Neuronal stem cell (in vitro differentiated cells): ENCODE measurements around the gene FBXO44.

Source experiments
- DNase-seq: peaks from one replicate; pipeline ENCODE4 v3.0.0-alpha.2; 2013; ENCODE audit warnings: low spot score
- H2AFZ ChIP-seq: one replicate; pipeline ENCODE4 v1.6.1; 2013; ENCODE audit warnings: mild to moderate bottlenecking, low read length, inconsistent platforms
- H2AK5ac ChIP-seq: 2 replicates; pipeline ENCODE4 v1.6.1; 2013; ENCODE audit warnings: low read depth, mild to moderate bottlenecking, inconsistent platforms, low read length, moderate library complexity, mixed read lengths
- H2BK120ac ChIP-seq: 2 replicates; pipeline ENCODE4 v1.6.1; 2013; ENCODE audit warnings: low read depth, mild to moderate bottlenecking, inconsistent platforms, low read length, moderate library complexity, mixed read lengths
- H2BK12ac ChIP-seq: one replicate; pipeline ENCODE4 v1.6.1; 2013; ENCODE audit warnings: low read length, inconsistent platforms
- H2BK15ac ChIP-seq: 2 replicates; pipeline ENCODE4 v1.6.1; 2013; ENCODE audit warnings: mild to moderate bottlenecking, low read length, inconsistent platforms, mixed read lengths
- H2BK5ac ChIP-seq: one replicate; pipeline ENCODE4 v1.6.1; 2013; ENCODE audit warnings: inconsistent platforms, mild to moderate bottlenecking, low read length, moderate library complexity
- H3K14ac ChIP-seq: one replicate; pipeline ENCODE4 v1.6.1; 2013; ENCODE audit warnings: low read length, inconsistent platforms
- H3K18ac ChIP-seq: 2 replicates; pipeline ENCODE4 v1.6.1; 2013; ENCODE audit warnings: low read length, inconsistent platforms
- H3K23ac ChIP-seq: 2 replicates; pipeline ENCODE4 v1.6.1; 2013; ENCODE audit warnings: low read depth, mild to moderate bottlenecking, mixed read lengths, low read length, inconsistent platforms; ENCODE audit not compliant: poor library complexity
- H3K27ac ChIP-seq: replicated peaks from 3 replicates; pipeline ENCODE4 v1.5.1; 2013; ENCODE audit warnings: low read length, inconsistent platforms
- H3K27me3 ChIP-seq, 3 experiments: 2 replicates each; pipeline ENCODE4 v1.6.1; 2013; ENCODE audit warnings: low read length in 3 of 3, mild to moderate bottlenecking in 2 of 3, inconsistent platforms in 1 of 3, low read depth in 1 of 3, mixed read lengths in 1 of 3, moderate library complexity in 1 of 3; ENCODE audit not compliant: control insufficient read depth in 3 of 3, insufficient read depth in 3 of 3
- H3K36me3 ChIP-seq, 2 donors: replicated peaks in 1 of 2; 2 replicates each; pipeline ENCODE4 v1.6.1; 2013; ENCODE audit warnings: low read length in 2 of 2; ENCODE audit not compliant: control insufficient read depth in 2 of 2, insufficient read depth in 2 of 2
- H3K4ac ChIP-seq: 2 replicates; pipeline ENCODE4 v1.6.1; 2013; ENCODE audit warnings: inconsistent platforms, mild to moderate bottlenecking, low read length, moderate library complexity
- H3K4me1 ChIP-seq, 2 donors: 1 replicate in 1 of 2; 2 replicates in 1 of 2; pipeline ENCODE4 v1.6.1; 2013; ENCODE audit warnings: low read length in 2 of 2, low read depth in 1 of 2; ENCODE audit not compliant: control insufficient read depth in 2 of 2, insufficient read depth in 1 of 2
- H3K4me2 ChIP-seq: one replicate; pipeline ENCODE4 v1.6.1; 2013; ENCODE audit warnings: mild to moderate bottlenecking, low read length, inconsistent platforms; ENCODE audit not compliant: insufficient read depth, poor library complexity, severe bottlenecking
- H3K4me3 ChIP-seq, 2 donors: 2 replicates each; pipeline ENCODE4 v1.5.1; 2013; ENCODE audit warnings: low read length in 2 of 2, mild to moderate bottlenecking in 2 of 2, inconsistent platforms in 1 of 2, moderate library complexity in 1 of 2
- H3K79me1 ChIP-seq: one replicate; pipeline ENCODE4 v1.6.1; 2013; ENCODE audit warnings: low read depth, mild to moderate bottlenecking, inconsistent platforms, low read length, moderate library complexity
- H3K9ac ChIP-seq: one replicate; pipeline ENCODE4 v1.6.1; 2013; ENCODE audit warnings: mild to moderate bottlenecking, low read depth, low read length, inconsistent platforms; ENCODE audit not compliant: poor library complexity
- H3K9me3 ChIP-seq, 2 donors: replicated peaks in 1 of 2; 2 replicates each; pipeline versions ENCODE3 to v1.6.1; 2013; ENCODE audit warnings: low read length in 2 of 2, mild to moderate bottlenecking in 2 of 2, inconsistent platforms in 1 of 2, low read depth in 1 of 2, mixed read lengths in 1 of 2, moderate library complexity in 1 of 2; ENCODE audit not compliant: control insufficient read depth in 2 of 2, insufficient read depth in 1 of 2
- H4K8ac ChIP-seq: one replicate; pipeline ENCODE4 v1.6.1; 2013; ENCODE audit warnings: low read depth, mild to moderate bottlenecking, inconsistent platforms, low read length, moderate library complexity
- H4K91ac ChIP-seq: one replicate; pipeline ENCODE4 v1.6.1; 2013; ENCODE audit warnings: low read length, low read depth, mild to moderate bottlenecking, inconsistent platforms; ENCODE audit not compliant: poor library complexity
- WGBS, 2 donors: extraction: QIAGEN DNeasy Blood & Tissue Kit; methylation state at CpG; one replicate each; pipeline ENCODE4 v1.1.7; 2013; ENCODE audit warnings: missing lambda C conversion rate in 2 of 2, mixed read lengths in 1 of 2; ENCODE audit not compliant: insufficient read length in 2 of 2, insufficient replicate concordance in 1 of 2; ENCODE audit errors: extremely low coverage in 2 of 2; 5-methylcytosine and 5-hydroxymethylcytosine counted together

FBXO44 gene

DNA sequence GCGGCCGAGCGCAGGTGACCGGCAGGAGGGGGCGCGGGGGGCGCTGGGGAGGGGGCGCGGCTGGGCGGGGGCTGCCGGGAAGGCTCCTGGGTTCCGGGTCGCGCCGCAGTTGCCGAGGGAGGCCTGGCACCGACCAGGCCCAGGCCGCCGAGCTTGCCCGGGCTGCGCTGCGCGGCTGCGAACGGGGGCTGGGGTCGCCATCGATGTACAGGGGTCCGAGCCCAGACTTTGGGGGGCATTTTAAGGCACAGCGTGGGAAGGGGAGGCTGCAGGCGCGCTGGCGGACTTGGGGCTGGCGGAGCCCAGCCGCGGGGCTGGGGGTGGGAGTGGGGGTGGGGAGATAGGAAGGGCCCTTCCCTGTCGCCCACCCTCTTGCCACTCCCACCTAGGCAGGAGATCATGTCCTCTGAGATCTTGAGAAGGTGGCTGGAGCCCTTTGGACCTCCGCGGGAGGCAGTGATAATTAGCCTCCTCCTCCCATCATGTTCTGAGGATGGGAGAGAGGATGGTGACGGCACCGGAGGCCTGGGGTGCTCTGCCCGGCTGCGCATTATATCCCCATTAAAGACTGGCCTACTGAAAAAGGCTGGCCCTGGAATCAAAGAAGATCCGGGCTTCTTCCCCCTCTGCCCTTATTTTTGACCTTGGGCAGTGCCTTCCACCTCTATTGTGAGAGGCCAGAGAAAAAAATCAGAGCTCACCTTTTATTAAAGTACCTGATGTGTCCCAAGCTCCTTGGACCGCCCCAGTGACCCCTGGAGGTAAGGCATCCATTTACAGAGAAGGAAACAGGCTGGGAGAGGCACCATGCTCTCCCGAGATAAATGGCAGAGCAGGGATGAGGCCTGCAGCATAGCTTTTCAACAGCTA, 497 bp downstream of the FBXO44 start:
- peaks cover 4 to 43% (median 30%) of the 10 kb centered on the region in 3 experiments for H3K27me3 ChIP-seq
- H3K4me2 ChIP-seq, result peak overlapping the region; percentile 94
- H2BK5ac ChIP-seq, result no peak overlapping the region
- H2AK5ac ChIP-seq, result no peak overlapping the region
- no peak overlapping the region for H4K8ac ChIP-seq
- peak overlapping the region; percentile 16 for H3K9ac ChIP-seq
- peaks cover 5 to 16% of the 10 kb centered on the region in 2 donors for H3K36me3 ChIP-seq
- no peaks in the 10 kb centered on the region for H3K9me3 ChIP-seq
- DNase-seq, result no peak
- no CpG with 5 or more reads among the region's 45 CpGs for WGBS, 2 donors
- peak overlapping the region; percentile 44 for H3K14ac ChIP-seq
- H2AFZ ChIP-seq, result peak overlapping the region; percentile 75
- no peak overlapping the region for H4K91ac ChIP-seq
- no peak overlapping the region for H2BK12ac ChIP-seq
- peak overlapping the region; percentile 74 to 87 for H3K4me3 ChIP-seq
- H3K18ac ChIP-seq, result peak overlapping the region; percentile 92
- no peak overlapping the region for H3K27ac ChIP-seq
- H3K4ac ChIP-seq, result no peak overlapping the region
- H2BK15ac ChIP-seq, result peak overlapping the region; percentile 73
- no peak overlapping the region for H2BK120ac ChIP-seq
- H3K23ac ChIP-seq, result no peak overlapping the region
- H3K79me1 ChIP-seq, result no peaks in the 10 kb centered on the region
- H3K4me1 ChIP-seq, result peaks cover 7 to 16% of the 10 kb centered on the region in 2 donors

- H3K18ac ChIP-seq, result no peak overlapping the region
- H2BK120ac ChIP-seq, result no peak overlapping the region
- no peak overlapping the region for H3K23ac ChIP-seq
- peaks cover 2% of the 10 kb centered on the region for H3K79me1 ChIP-seq
- H2BK5ac ChIP-seq, result no peak overlapping the region
- H3K4me1 ChIP-seq, result peaks cover 7 to 11% of the 10 kb centered on the region in 2 donors
- no peak overlapping the region for H2AK5ac ChIP-seq
- peaks cover 10 to 28% of the 10 kb centered on the region in 2 donors for H3K36me3 ChIP-seq
- H3K14ac ChIP-seq, result no peak overlapping the region
- H3K27ac ChIP-seq, result no peak overlapping the region
- no peak overlapping the region for H3K9ac ChIP-seq
- no peak overlapping the region for H3K4ac ChIP-seq
- H3K4me2 ChIP-seq, result no peak overlapping the region
- no peak overlapping the region for H2AFZ ChIP-seq
- H3K27me3 ChIP-seq, result peaks cover 2 to 18% (median 11%) of the 10 kb centered on the region in 3 experiments
- H3K9me3 ChIP-seq, result no peaks in the 10 kb centered on the region
- no peak overlapping the region for H2BK15ac ChIP-seq
- H4K91ac ChIP-seq, result no peak overlapping the region
- no peak overlapping the region for H3K4me3 ChIP-seq
- no peak overlapping the region for H2BK12ac ChIP-seq
- no peak overlapping the region for H4K8ac ChIP-seq
- WGBS, 2 donors, result no CpG with 5 or more reads among the region's 6 CpGs
- no peak for DNase-seq
Observed at GRCh38 chr1:11657654-11658053, 3.0 kb downstream of the FBXO44 start.

- H2BK15ac ChIP-seq, result no peak overlapping the region
- no peak overlapping the region for H2BK120ac ChIP-seq
- H3K36me3 ChIP-seq, result peaks cover 12 to 28% of the 10 kb centered on the region in 2 donors
- H3K27me3 ChIP-seq, result peaks cover 2 to 11% (median 10%) of the 10 kb centered on the region in 3 experiments
- H3K4me3 ChIP-seq, result peak overlapping the region in 1 of 2 donors; percentile 56
- no peak overlapping the region for H3K4me2 ChIP-seq
- no peak overlapping the region for H2BK12ac ChIP-seq
- no peak overlapping the region for H3K14ac ChIP-seq
- H3K79me1 ChIP-seq, result peaks cover 2% of the 10 kb centered on the region
- no peak overlapping the region for H3K9ac ChIP-seq
- H4K8ac ChIP-seq, result no peak overlapping the region
- H2AK5ac ChIP-seq, result no peak overlapping the region
- H3K23ac ChIP-seq, result no peak overlapping the region
- H4K91ac ChIP-seq, result no peak overlapping the region
- no peak overlapping the region for H2BK5ac ChIP-seq
- H3K27ac ChIP-seq, result no peak overlapping the region
- peaks cover 7 to 11% of the 10 kb centered on the region in 2 donors for H3K4me1 ChIP-seq
- no CpG with 5 or more reads among the region's 23 CpGs for WGBS, 2 donors
- peak overlapping the region; percentile 11 for H3K18ac ChIP-seq
- no peak overlapping the region for H3K4ac ChIP-seq
- no peaks in the 10 kb centered on the region for H3K9me3 ChIP-seq
- DNase-seq, result no peak
- no peak overlapping the region for H2AFZ ChIP-seq
Observed at GRCh38 chr1:11658542-11658941, 3.9 kb downstream of the FBXO44 start.

- Histone ChIP-seq H3K4me3 (no peak overlapping the region), H2AK5ac (no peak overlapping the region), H4K91ac (no peak overlapping the region), H3K27me3 (peaks cover 0 to 6% (median 0%) of the 10 kb centered on the region in 3 experiments), H2BK12ac (no peak overlapping the region), H3K27ac (no peak overlapping the region), H2BK15ac (no peak overlapping the region), H4K8ac (no peak overlapping the region), H2BK5ac (no peak overlapping the region), H3K36me3 (peaks cover 12 to 30% of the 10 kb centered on the region in 2 donors), H3K9me3 (no peaks in the 10 kb centered on the region), H3K4me1 (peaks cover 7 to 11% of the 10 kb centered on the region in 2 donors), H3K14ac (no peak overlapping the region), H2BK120ac (no peak overlapping the region), H3K79me1 (peaks cover 2% of the 10 kb centered on the region), H3K4ac (no peak overlapping the region), H3K18ac (no peak overlapping the region), H3K23ac (no peak overlapping the region), H3K9ac (no peak overlapping the region), H2AFZ (no peak overlapping the region), H3K4me2 (no peak overlapping the region)
- WGBS, 2 donors, result no CpG with 5 or more reads among the region's 4 CpGs
- DNase-seq, result no peak
Observed at GRCh38 chr1:11659748-11660147, 5.1 kb downstream of the FBXO44 start.
